GM18526 (cell line): ENCODE data around the gene VEZT.

Experiments used
- POLR2A ChIP-seq: IDR thresholded peaks from 3 replicates; pipeline ENCODE4 v1.6.1; 2011; ENCODE audit not compliant: insufficient read length; ENCODE audit errors: extremely low read depth

VEZT gene

GRCh38 chr12:95191060-95191696, 26.4 kb upstream of the VEZT start:
- no peak for TF ChIP-seq POLR2A

GRCh38 chr12:95192271-95192670, 25.3 kb upstream of the VEZT start:
- TF ChIP-seq POLR2A: no peak

- no peak for TF ChIP-seq POLR2A
Measured at GRCh38 chr12:95193139-95193538, 24.5 kb upstream of the VEZT start.

GRCh38 chr12:95195122-95195521, 22.5 kb upstream of the VEZT start:
- no peak for TF ChIP-seq POLR2A

- no peak for TF ChIP-seq POLR2A
Measured at GRCh38 chr12:95197636-95198035, 20.0 kb upstream of the VEZT start.

GRCh38 chr12:95198914-95199313, 18.7 kb upstream of the VEZT start:
- TF ChIP-seq POLR2A: no peak

- TF ChIP-seq POLR2A: no peak
Measured at GRCh38 chr12:95200128-95200894, 17.3 kb upstream of the VEZT start.

GRCh38 chr12:95201056-95201670, 16.4 kb upstream of the VEZT start:
- TF ChIP-seq POLR2A: no peak

GRCh38 chr12:95202691-95203486, 14.7 kb upstream of the VEZT start:
- no peak for TF ChIP-seq POLR2A

- TF ChIP-seq POLR2A: no peak
Measured at GRCh38 chr12:95203487-95204030, 14.0 kb upstream of the VEZT start.

- no peak for TF ChIP-seq POLR2A
Measured at GRCh38 chr12:95204141-95204866, 13.3 kb upstream of the VEZT start.

GRCh38 chr12:95205016-95205624, 12.5 kb upstream of the VEZT start:
- TF ChIP-seq POLR2A: no peak

- TF ChIP-seq POLR2A: no peak
Measured at GRCh38 chr12:95205685-95206084, 11.9 kb upstream of the VEZT start.

- no peak for TF ChIP-seq POLR2A
Measured at GRCh38 chr12:95206916-95207315, 10.7 kb upstream of the VEZT start.
